ENCODE results near the gene RHOH.
"Not testable (repeated sequence)": the region's sequence is repeated elsewhere in the genome, so short reads cannot be mapped to it uniquely, and the experiment has no call there.

The RHOH gene

GRCh38 chr4:40196724-40197281 is at the start of gene RHOH:
Gene RHOH, plus strand, starts transcription at chr4:40197031. Its CDS starts 46,356 bp downstream, at chr4:40243387.
- DNase-seq (ENCODE audit: low read depth), result no peak

GRCh38 chr4:40147490-40147889 is 49.3 kb upstream of the RHOH start:
- not testable (repeated sequence) for DNase-seq (ENCODE audit: low read depth)

GRCh38 chr4:40149960-40150385 is 46.9 kb upstream of the RHOH start:
- peak; percentile 14 for DNase-seq (ENCODE audit: low read depth)

GRCh38 chr4:40150932-40151331 is 45.9 kb upstream of the RHOH start:
- DNase-seq (ENCODE audit: low read depth), result no peak

- DNase-seq (ENCODE audit: low read depth), result no peak
Observed at GRCh38 chr4:40152637-40153036, 44.2 kb upstream of the RHOH start.

- DNase-seq (ENCODE audit: low read depth), result no peak
Observed at GRCh38 chr4:40157436-40157835, 39.4 kb upstream of the RHOH start.

- DNase-seq (ENCODE audit: low read depth), result no peak
Observed at GRCh38 chr4:40160258-40160657, 36.6 kb upstream of the RHOH start.

GRCh38 chr4:40164459-40164858 is 32.4 kb upstream of the RHOH start:
- no peak for DNase-seq (ENCODE audit: low read depth)

- DNase-seq (ENCODE audit: low read depth), result no peak
Observed at GRCh38 chr4:40165916-40166315, 30.9 kb upstream of the RHOH start.

- no peak for DNase-seq (ENCODE audit: low read depth)
Observed at GRCh38 chr4:40168070-40168469, 28.8 kb upstream of the RHOH start.

- no peak for DNase-seq (ENCODE audit: low read depth)
Observed at GRCh38 chr4:40170588-40170987, 26.2 kb upstream of the RHOH start.

GRCh38 chr4:40173470-40173875 is 23.4 kb upstream of the RHOH start:
- no peak for DNase-seq (ENCODE audit: low read depth)

GRCh38 chr4:40176602-40177001 is 20.2 kb upstream of the RHOH start:
- no peak for DNase-seq (ENCODE audit: low read depth)

GRCh38 chr4:40177591-40177990 is 19.2 kb upstream of the RHOH start:
- no peak for DNase-seq (ENCODE audit: low read depth)

GRCh38 chr4:40178672-40179071 is 18.2 kb upstream of the RHOH start:
- no peak for DNase-seq (ENCODE audit: low read depth)

GRCh38 chr4:40179360-40179759 is 17.5 kb upstream of the RHOH start:
- DNase-seq (ENCODE audit: low read depth), result no peak

GRCh38 chr4:40180356-40180755 is 16.5 kb upstream of the RHOH start:
- DNase-seq (ENCODE audit: low read depth), result no peak

GRCh38 chr4:40182001-40182400 is 14.8 kb upstream of the RHOH start:
- no peak for DNase-seq (ENCODE audit: low read depth)

- DNase-seq (ENCODE audit: low read depth), result no peak
Observed at GRCh38 chr4:40182954-40183353, 13.9 kb upstream of the RHOH start.

- DNase-seq (ENCODE audit: low read depth), result no peak
Observed at GRCh38 chr4:40183615-40184411, 13.0 kb upstream of the RHOH start.

- no peak for DNase-seq (ENCODE audit: low read depth)
Observed at GRCh38 chr4:40185830-40186664, 10.8 kb upstream of the RHOH start.

- DNase-seq (ENCODE audit: low read depth), result no peak
Observed at GRCh38 chr4:40186665-40187014, 10.2 kb upstream of the RHOH start.

GRCh38 chr4:40187386-40187906 is 9.4 kb upstream of the RHOH start:
- no peak for DNase-seq (ENCODE audit: low read depth)
